Measurements from ENCODE around the gene ARHGAP20. TPM values are rescaled to one million over a fixed set of nuclear protein-coding genes. Genes with fewer than 3 reads are reported as not detected.

Gene ARHGAP20
- total and polyA plus RNA-seq, 9 of the 15 experiments (the other 6 are each of a cell fraction or from before 2014, with no cell fraction given) = 0.07 TPM; not detected in 8

DNA sequence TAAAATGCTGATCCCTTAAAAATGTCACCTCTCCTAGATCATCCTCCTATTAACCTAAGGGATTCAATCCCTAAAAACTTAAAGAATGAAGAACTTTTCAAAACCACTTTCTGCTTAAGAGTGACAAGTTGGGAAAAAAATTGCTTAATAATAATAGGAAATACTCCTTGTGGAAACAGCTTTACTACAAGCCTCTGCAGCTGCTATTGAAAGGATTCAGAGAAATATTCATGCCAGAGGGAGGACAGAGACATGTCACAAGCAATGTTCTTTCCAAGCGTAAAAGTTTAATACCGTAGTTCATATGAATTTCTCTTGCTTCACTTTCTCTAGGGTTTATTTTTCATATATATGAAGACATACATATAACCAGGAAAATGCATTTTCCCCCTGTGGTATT is 98.2 kb downstream of the ARHGAP20 start:
- 0% methylated on average over 2 of the region's 2 CpGs for WGBS (ENCODE audit: insufficient coverage, low coverage, missing lambda C conversion rate)
- Histone ChIP-seq H3K9me1 (ENCODE audit: control insufficient read depth, insufficient read depth, low read length) (no peaks in the 10 kb centered on the region), H3K4me3 (no peak overlapping the region), H3K27me3 (ENCODE audit: control insufficient read depth in 2 of 2, insufficient read depth in 2 of 2, low read length in 2 of 2) (no peaks in the 10 kb centered on the region), H3K9me3 (replicated peaks; ENCODE audit: control insufficient read depth, insufficient read depth, low read depth, low read length) (0 out of 2 replicates have a peak, but pooled peaks cover under 1% of the 10 kb centered on the region), H3K4me1 (replicated peaks in 1 of 2; ENCODE audit: control insufficient read depth in 2 of 2, insufficient read depth in 2 of 2, low read length in 2 of 2) (no peaks in the 10 kb centered on the region), H4K20me1 (replicated peaks; ENCODE audit: control insufficient read depth, insufficient read depth, low read length) (no peaks in the 10 kb centered on the region), H3K4me2 (ENCODE audit: insufficient read depth, low read length) (no peak overlapping the region), H3K9ac (ENCODE audit: insufficient read depth in 1 of 2, low read depth in 2 of 2, low read length in 2 of 2) (no peak overlapping the region), H3K27ac (ENCODE audit: extremely low read depth, low read depth, low read length) (no peak overlapping the region), H3K36me3 (ENCODE audit: control insufficient read depth, insufficient read depth, low read length) (no peaks in the 10 kb centered on the region), H3K79me2 (ENCODE audit: control insufficient read depth, insufficient read depth, low read length) (no peaks in the 10 kb centered on the region), H2AFZ (ENCODE audit: low read depth, low read length) (no peak overlapping the region)
- TF ChIP-seq CAMTA2 (CRISPR knock-in tag; conservative IDR thresholded peaks at IDR 0.05) = no peak
- no peak for TF ChIP-seq SOX6 (IDR thresholded peaks at IDR 0.05)
- no peak for TF ChIP-seq ESRRA (IDR thresholded peaks at IDR 0.05; ENCODE audit: borderline replicate concordance, low read depth)
- no peak for TF ChIP-seq MXI1 (IDR thresholded peaks at IDR 0.05; ENCODE audit: low read depth, low read length)
- BruUV-seq (replicated peaks) = no TSS peak
- no peak for DNase-seq (ENCODE audit: extremely low read depth in 1 of 4, low spot score in 3 of 4)
- in situ Hi-C loops (cut with MboI) = no loop called here
- no peak for FAIRE-seq
- ChIA-PET CTCF (ENCODE audit: low intra/inter-chr PET ratio) (no interaction called here), POLR2A (no interaction called here)
- ATAC-seq = no peak
- intact Hi-C loops (cut with micrococcal nuclease) = no loop called here

DNA sequence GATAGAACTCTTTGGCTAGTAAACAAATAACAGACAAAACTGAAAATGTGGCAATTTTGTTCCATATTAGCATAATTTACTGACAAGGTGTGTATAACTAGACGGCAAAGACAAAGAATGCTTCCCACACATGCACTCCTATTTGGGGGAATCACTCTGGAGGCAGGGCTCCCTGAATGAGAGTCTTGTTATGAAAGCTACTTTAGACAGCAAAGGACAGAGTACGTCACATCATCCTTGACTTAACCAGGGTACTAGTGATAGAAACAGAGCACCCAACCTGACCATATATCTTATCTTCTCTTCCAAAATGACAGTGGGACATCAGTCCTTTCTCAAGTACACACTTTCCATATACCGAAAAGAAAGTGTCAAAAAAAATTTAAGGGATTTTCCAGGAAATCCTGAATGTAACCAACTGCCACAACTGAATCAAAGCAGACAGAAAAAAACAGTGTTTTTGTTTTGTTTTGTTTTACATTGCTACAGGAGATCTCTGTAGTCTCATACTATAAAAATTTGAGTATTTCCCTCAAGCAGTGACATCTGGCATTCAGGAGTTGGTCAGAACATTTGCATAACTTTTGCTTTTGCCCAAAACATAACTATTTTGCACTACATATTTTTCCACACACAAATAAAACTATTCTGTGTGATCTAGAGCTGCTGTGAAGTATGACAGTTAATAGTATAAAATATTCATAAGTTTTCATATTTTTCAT is 98.9 kb downstream of the ARHGAP20 start:
- TF ChIP-seq, protein P1, sequence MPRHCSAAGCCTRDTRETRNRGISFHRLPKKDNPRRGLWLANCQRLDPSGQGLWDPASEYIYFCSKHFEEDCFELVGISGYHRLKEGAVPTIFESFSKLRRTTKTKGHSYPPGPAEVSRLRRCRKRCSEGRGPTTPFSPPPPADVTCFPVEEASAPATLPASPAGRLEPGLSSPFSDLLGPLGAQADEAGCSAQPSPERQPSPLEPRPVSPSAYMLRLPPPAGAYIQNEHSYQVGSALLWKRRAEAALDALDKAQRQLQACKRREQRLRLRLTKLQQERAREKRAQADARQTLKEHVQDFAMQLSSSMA (CRISPR knock-in tag; IDR thresholded peaks at IDR 0.05) = no peak
- H3K27ac ChIP-seq (ENCODE audit: extremely low read depth, low read depth, low read length) = no peak overlapping the region
- ChIA-PET POLR2A (no interaction called here), CTCF (ENCODE audit: low intra/inter-chr PET ratio) (no interaction called here)
- H3K9me3 ChIP-seq (replicated peaks; ENCODE audit: control insufficient read depth, insufficient read depth, low read depth, low read length) = 0 out of 2 replicates have a peak, but pooled peaks cover 1% of the 10 kb centered on the region
- intact Hi-C loops (cut with micrococcal nuclease) = no loop called here
- no peaks in the 10 kb centered on the region for H3K4me1 ChIP-seq (replicated peaks in 1 of 2; ENCODE audit: control insufficient read depth in 2 of 2, insufficient read depth in 2 of 2, low read length in 2 of 2)
- FAIRE-seq = no peak
- H3K27me3 ChIP-seq (ENCODE audit: control insufficient read depth in 2 of 2, insufficient read depth in 2 of 2, low read length in 2 of 2) = no peaks in the 10 kb centered on the region
- H3K36me3 ChIP-seq (ENCODE audit: control insufficient read depth, insufficient read depth, low read length) = no peaks in the 10 kb centered on the region
- no peaks in the 10 kb centered on the region for H3K9me1 ChIP-seq (ENCODE audit: control insufficient read depth, insufficient read depth, low read length)
- H3K4me2 ChIP-seq (ENCODE audit: insufficient read depth, low read length) = no peak overlapping the region
- no peaks in the 10 kb centered on the region for H4K20me1 ChIP-seq (replicated peaks; ENCODE audit: control insufficient read depth, insufficient read depth, low read length)
- WGBS (ENCODE audit: insufficient coverage, low coverage, missing lambda C conversion rate) = 0% methylated on average over 3 of the region's 3 CpGs
- no TSS peak for BruUV-seq (replicated peaks)
- DNase-seq (ENCODE audit: extremely low read depth in 1 of 4, low spot score in 3 of 4) = no peak
- H3K9ac ChIP-seq (ENCODE audit: insufficient read depth in 1 of 2, low read depth in 2 of 2, low read length in 2 of 2) = no peak overlapping the region
- in situ Hi-C loops (cut with MboI) = no loop called here
- ATAC-seq = no peak
- H3K4me3 ChIP-seq = no peak overlapping the region
- H2AFZ ChIP-seq (ENCODE audit: low read depth, low read length) = no peak overlapping the region
- no peaks in the 10 kb centered on the region for H3K79me2 ChIP-seq (ENCODE audit: control insufficient read depth, insufficient read depth, low read length)
